Fibroblast of lung (primary cell): ENCODE results near the gene BMP3. TPM values are rescaled to one million over a fixed set of nuclear protein-coding genes. Genes with fewer than 3 reads are reported as not detected.

ENCODE experiments used
- DNase-seq, 2 donors: peaks; one replicate each; pipeline versions ENCODE4 v3.0.0 to v3.0.0-alpha.2; 2010; ENCODE audit warnings: low read depth in 2 of 2
- H2AFZ ChIP-seq: 2 replicates; pipeline ENCODE4 v1.5.1; 2012; ENCODE audit warnings: low read length, control low read depth, inconsistent platforms
- H3K27ac ChIP-seq: 2 replicates; pipeline ENCODE4 v1.5.1; 2011; ENCODE audit warnings: low read length, control low read depth; ENCODE audit not compliant: insufficient read depth
- H3K27me3 ChIP-seq: 2 replicates; pipeline ENCODE4 v1.5.1; 2011; ENCODE audit warnings: mild to moderate bottlenecking, low read length; ENCODE audit not compliant: control insufficient read depth, insufficient read depth
- H3K36me3 ChIP-seq: 2 replicates; pipeline ENCODE4 v1.5.1; 2011; ENCODE audit warnings: low read length; ENCODE audit not compliant: control insufficient read depth, insufficient read depth
- H3K4me1 ChIP-seq: 2 replicates; pipeline ENCODE4 v1.5.1; 2011; ENCODE audit warnings: low read length; ENCODE audit not compliant: control insufficient read depth, insufficient read depth; ENCODE audit errors: extremely low read depth
- H3K4me2 ChIP-seq: 2 replicates; pipeline ENCODE4 v1.5.1; 2011; ENCODE audit warnings: low read length, control low read depth; ENCODE audit not compliant: insufficient read depth; ENCODE audit errors: extremely low read depth
- H3K4me3 ChIP-seq, 4 experiments: fragments of 200-600 bp in 1 of 4; sonication (generic) in 1 of 4; replicated peaks in 1 of 4; 2 replicates each; pipeline ENCODE4 v1.5.1; 2011 to 2016; ENCODE audit warnings: low read length in 4 of 4, low read depth in 3 of 4, mild to moderate bottlenecking in 3 of 4, control low read depth in 2 of 4, inconsistent platforms in 1 of 4, mixed read lengths in 1 of 4; ENCODE audit not compliant: insufficient read depth in 1 of 4; ENCODE audit errors: control extremely low read depth in 1 of 4
- H3K79me2 ChIP-seq: 2 replicates; pipeline ENCODE4 v1.5.1; 2012; ENCODE audit warnings: mild to moderate bottlenecking, low read length, inconsistent platforms; ENCODE audit not compliant: control insufficient read depth, insufficient read depth
- H3K9ac ChIP-seq: 2 replicates; pipeline ENCODE4 v1.5.1; 2011; ENCODE audit warnings: mild to moderate bottlenecking, low read length, control low read depth; ENCODE audit not compliant: insufficient read depth
- H3K9me3 ChIP-seq: 2 replicates; pipeline ENCODE4 v1.5.1; 2012; ENCODE audit warnings: low read depth, low read length; ENCODE audit not compliant: control insufficient read depth, insufficient read depth
- H4K20me1 ChIP-seq: 2 replicates; pipeline ENCODE4 v1.5.1; 2011; ENCODE audit warnings: low read length; ENCODE audit not compliant: control insufficient read depth, insufficient read depth; ENCODE audit errors: extremely low read depth
- EZH2 ChIP-seq: IDR thresholded peaks from 2 replicates; pipeline ENCODE4 v1.5.1; 2012; ENCODE audit warnings: low read length, control low read depth, mild to moderate bottlenecking; ENCODE audit errors: missing control alignments
- polyA plus RNA-seq, 2 donors: library from polyadenylated mRNA; depleted of rRNA in 1 of 2; stranded (reverse) in 1 of 2; unstranded in 1 of 2; fragments of >200 nt; gene quantifications; 2 replicates each; pipeline ENCODE4 v1.2.1, GENCODE V29; 2011 to 2012; ENCODE audit warnings: missing spikeins in 1 of 2
- total RNA-seq: library from RNA; depleted of rRNA; stranded (reverse); fragments of >200 nt; gene quantifications from 2 replicates; pipeline ENCODE4 v1.2.1, GENCODE V29; 2014
- TF ChIP-seq, protein P1 (sequence below), 2 donors: IDR thresholded peaks in 1 of 2; conservative IDR thresholded peaks in 1 of 2; 1 replicate in 1 of 2; 2 replicates in 1 of 2; pipeline ENCODE4 v1.5.1; 2011 to 2012; ENCODE audit warnings: low read length in 2 of 2, control low read depth in 1 of 2, inconsistent platforms in 1 of 2, low read depth in 1 of 2, mild to moderate bottlenecking in 1 of 2

BMP3 gene
- total and polyA plus RNA-seq, 2 donors (not counting 1 experiment from before 2014, with no cell fraction given): 0.05 to 0.17 TPM

DNA sequence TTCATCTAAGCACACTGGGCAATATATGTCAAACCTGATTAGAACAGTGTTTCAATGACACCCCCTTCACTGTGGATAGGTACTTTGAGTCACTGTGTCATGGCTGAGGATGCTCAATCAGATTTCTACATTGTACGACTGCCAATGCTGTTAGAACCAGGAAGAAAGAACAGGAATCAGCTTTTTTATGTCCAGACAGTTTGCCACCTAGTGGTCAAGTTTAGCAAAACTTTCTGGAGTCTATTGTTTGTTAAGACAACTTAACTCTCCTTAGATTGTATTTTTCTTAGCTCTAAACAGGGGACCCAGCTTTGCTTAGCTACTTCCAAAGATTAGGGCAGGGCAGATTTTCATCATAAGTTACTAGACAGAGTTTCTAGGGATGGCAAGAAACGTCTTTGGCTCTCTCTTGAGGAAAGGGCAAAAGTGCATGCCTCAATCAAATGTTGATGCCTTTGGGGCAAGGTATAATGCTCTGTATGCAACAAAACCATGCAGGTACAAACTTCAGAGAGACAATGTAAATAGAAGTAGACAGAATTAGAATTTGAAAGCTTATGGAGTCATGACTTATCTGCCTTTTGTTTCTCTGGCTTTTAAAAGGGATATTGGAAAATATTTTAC, 40.5 kb upstream of the BMP3 start:
- no peak overlapping the region for H2AFZ ChIP-seq
- no peaks in the 10 kb centered on the region for H4K20me1 ChIP-seq
- H3K4me2 ChIP-seq: no peak overlapping the region
- H3K27me3 ChIP-seq: peaks cover 3% of the 10 kb centered on the region
- no peak overlapping the region for H3K9ac ChIP-seq
- TF ChIP-seq, protein P1, sequence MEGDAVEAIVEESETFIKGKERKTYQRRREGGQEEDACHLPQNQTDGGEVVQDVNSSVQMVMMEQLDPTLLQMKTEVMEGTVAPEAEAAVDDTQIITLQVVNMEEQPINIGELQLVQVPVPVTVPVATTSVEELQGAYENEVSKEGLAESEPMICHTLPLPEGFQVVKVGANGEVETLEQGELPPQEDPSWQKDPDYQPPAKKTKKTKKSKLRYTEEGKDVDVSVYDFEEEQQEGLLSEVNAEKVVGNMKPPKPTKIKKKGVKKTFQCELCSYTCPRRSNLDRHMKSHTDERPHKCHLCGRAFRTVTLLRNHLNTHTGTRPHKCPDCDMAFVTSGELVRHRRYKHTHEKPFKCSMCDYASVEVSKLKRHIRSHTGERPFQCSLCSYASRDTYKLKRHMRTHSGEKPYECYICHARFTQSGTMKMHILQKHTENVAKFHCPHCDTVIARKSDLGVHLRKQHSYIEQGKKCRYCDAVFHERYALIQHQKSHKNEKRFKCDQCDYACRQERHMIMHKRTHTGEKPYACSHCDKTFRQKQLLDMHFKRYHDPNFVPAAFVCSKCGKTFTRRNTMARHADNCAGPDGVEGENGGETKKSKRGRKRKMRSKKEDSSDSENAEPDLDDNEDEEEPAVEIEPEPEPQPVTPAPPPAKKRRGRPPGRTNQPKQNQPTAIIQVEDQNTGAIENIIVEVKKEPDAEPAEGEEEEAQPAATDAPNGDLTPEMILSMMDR (conservative IDR thresholded peaks at IDR 0.05 in 1 of 2, IDR thresholded peaks at IDR 0.05 in 1 of 2; ENCODE audit: low read depth in 1 of 2, low read length in 2 of 2): peak; percentile 63 to 72
- no peak for TF ChIP-seq EZH2
- H3K4me3 ChIP-seq: no peak overlapping the region
- peak; percentile 51 to 80 for DNase-seq
- H3K4me1 ChIP-seq: no peaks in the 10 kb centered on the region
- no peak overlapping the region for H3K27ac ChIP-seq
- no peaks in the 10 kb centered on the region for H3K9me3 ChIP-seq
- H3K36me3 ChIP-seq: no peaks in the 10 kb centered on the region
- H3K79me2 ChIP-seq: no peaks in the 10 kb centered on the region

DNA sequence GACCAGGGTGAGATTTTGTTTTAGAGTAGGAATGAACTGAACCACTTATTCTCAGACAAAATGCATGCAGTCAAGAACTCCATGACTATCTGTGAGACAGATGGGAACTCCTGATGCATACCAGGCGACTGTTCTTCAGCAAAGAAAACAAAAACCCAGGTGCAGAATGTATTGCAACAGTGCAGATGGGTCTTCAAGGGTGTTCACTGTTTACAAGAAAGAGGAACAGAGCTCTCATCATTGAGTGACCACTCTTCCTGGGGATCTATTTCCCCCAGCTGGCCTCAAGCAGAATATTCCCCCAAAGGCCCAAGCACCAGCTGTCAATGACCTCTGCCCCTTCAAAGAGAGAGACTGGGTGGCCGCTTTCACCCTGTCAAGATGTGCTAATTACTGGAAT, 39.7 kb upstream of the BMP3 start:
- H3K36me3 ChIP-seq: no peaks in the 10 kb centered on the region
- H3K4me3 ChIP-seq: no peak overlapping the region
- no peak overlapping the region for H3K9ac ChIP-seq
- H4K20me1 ChIP-seq: no peaks in the 10 kb centered on the region
- no peak overlapping the region for H3K27ac ChIP-seq
- TF ChIP-seq, protein P1 (conservative IDR thresholded peaks at IDR 0.05 in 1 of 2, IDR thresholded peaks at IDR 0.05 in 1 of 2; ENCODE audit: low read depth in 1 of 2, low read length in 2 of 2): no peak
- no peak for TF ChIP-seq EZH2
- DNase-seq: no peak
- H3K27me3 ChIP-seq: peaks cover 3% of the 10 kb centered on the region
- no peaks in the 10 kb centered on the region for H3K9me3 ChIP-seq
- no peak overlapping the region for H2AFZ ChIP-seq
- H3K4me1 ChIP-seq: no peaks in the 10 kb centered on the region
- no peak overlapping the region for H3K4me2 ChIP-seq
- no peaks in the 10 kb centered on the region for H3K79me2 ChIP-seq

DNA sequence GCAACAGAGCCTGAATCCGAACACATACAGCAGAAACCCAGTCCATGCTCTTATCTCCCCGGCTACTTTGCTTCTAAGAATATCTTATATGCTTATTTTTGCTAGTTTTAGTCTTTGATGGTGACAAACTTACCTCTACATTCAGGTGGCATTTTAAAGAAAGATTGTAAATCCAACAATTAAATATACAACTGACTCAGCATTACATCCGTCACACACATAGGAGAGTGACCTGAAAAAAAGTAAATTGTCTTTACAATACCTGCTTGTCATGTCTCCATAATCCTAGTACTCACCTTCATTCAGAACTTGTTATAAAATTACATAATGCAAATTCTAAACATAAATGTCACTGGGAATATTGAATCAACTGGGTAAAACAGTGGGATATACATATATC, 30.6 kb upstream of the BMP3 start:
- Histone ChIP-seq H3K9ac (no peak overlapping the region), H2AFZ (no peak overlapping the region), H3K4me3 (no peak overlapping the region), H3K27ac (no peak overlapping the region), H3K4me2 (no peak overlapping the region), H4K20me1 (no peaks in the 10 kb centered on the region), H3K4me1 (no peaks in the 10 kb centered on the region), H3K9me3 (no peaks in the 10 kb centered on the region), H3K79me2 (no peaks in the 10 kb centered on the region), H3K36me3 (no peaks in the 10 kb centered on the region), H3K27me3 (no peaks in the 10 kb centered on the region)
- TF ChIP-seq EZH2: no peak
- no peak for DNase-seq
